GM18519 (cell line): ENCODE results near the gene HRCT1.
"Not testable (repeated sequence)": the region's sequence is repeated elsewhere in the genome, so short reads cannot be mapped to it uniquely, and the experiment has no call there.

Source experiments
- ATAC-seq: cut with Tn5 transposase; IDR thresholded peaks from one replicate; pipeline ENCODE4 v1.9.1; 2021; ENCODE audit warnings: mild to moderate bottlenecking, moderate library complexity; ENCODE audit not compliant: unreplicated experiment, low FRiP score

The HRCT1 gene

DNA sequence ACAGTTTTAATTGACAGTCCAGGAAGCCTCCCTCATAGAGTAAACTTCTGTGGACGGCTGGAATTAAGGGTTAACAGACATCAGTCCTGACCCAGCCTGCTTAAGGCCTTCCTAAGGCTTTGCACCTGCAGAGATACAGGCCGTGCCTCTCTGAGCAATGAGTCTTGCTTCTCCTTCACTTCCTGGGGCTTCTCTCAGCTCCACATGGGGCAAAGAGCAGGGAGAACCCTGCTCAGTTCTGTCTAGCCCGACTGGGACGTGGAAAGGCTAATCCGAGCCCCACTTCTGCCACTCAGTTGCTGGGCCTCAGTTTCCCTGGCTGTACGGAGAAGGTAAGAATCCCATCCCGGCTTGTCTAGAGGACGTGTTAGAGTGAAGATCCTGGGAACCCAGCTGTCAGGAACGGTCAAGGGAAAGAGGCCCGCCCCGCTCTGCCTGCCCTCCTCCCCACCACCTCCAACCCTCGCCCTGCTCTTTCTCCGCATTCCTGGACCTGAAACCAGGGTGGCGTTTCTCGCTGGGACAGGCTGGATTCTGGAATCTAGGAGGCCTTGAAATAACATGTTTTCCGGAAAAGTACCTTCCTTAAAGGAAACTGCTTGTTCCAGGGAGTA lies 9.8 kb downstream of the HRCT1 start:
- ATAC-seq: no peak

DNA sequence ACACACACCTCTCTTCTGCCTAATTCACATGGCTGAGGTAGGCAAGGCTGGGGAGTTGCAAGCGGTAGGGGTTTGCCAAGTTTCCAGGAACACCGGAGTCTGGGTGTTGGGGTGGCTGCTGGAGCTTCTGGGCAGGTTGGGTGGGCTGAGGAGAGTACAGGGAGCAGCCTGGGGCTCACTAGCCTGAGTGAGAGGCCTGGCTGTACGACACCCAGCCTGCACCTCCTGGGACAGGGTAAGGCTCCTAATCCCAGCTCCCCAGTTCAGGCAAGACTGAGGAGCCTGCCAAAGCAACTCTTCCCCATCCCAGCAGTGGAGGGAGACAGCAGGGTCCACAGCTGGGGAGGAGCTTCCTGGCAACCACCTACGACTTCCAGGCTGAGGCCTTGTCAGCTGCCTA lies 11.3 kb downstream of the HRCT1 start:
- no peak for ATAC-seq

DNA sequence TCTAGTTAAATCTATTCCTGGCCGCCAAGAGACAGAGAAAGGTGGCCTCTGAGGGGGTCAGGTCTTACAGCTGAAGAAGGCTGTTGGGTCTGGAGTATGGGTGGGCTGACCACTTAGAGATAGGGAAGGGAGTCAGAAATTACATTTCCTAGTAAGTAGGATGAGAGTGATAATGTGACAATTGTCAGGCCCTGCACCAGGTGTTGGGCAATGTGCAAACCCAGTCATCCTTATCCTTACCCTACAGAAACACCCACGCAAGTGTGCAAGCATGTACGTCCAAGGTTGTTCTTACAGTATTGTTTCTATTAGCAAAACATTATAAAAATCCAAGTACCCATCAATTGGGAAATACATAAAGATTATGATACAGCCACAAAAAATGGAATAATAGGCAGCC lies 12.8 kb downstream of the HRCT1 start:
- no peak for ATAC-seq

DNA sequence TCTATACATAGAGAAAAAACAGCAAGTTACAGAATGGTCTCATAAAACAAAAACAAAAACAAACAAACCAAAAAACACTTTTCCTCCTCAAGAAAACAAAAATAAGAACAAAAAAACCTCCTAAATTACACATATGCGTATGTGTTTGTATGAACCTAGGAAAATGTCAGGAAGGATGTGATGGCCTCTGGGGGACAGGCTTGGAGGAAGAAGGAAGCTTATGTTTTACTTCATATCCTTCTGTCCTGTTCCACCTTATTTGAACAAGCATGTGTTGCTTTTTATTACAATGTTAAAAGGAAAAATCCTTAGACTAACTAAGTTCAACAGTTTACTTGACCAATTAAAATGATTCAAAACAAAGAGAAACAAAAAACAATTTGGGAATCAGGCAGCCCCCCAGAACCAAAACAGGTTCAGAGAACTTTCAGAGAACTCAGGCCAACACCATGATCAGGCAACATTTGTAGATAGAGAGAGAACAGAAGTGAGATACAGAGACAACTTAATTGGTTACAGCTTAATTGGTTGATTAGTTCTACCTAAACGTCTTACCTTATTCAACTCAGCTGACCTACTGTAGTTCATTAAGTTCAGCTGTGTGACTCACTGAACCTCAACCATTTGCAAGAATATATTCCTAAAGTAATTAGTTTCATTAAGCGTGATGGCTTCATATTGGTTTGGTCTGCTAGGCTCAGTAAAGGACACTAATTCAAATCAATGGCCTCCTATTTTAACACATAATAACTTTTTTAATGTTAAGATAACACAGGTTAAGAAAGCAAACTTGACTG lies 13.4 kb downstream of the HRCT1 start:
- no peak for ATAC-seq

DNA sequence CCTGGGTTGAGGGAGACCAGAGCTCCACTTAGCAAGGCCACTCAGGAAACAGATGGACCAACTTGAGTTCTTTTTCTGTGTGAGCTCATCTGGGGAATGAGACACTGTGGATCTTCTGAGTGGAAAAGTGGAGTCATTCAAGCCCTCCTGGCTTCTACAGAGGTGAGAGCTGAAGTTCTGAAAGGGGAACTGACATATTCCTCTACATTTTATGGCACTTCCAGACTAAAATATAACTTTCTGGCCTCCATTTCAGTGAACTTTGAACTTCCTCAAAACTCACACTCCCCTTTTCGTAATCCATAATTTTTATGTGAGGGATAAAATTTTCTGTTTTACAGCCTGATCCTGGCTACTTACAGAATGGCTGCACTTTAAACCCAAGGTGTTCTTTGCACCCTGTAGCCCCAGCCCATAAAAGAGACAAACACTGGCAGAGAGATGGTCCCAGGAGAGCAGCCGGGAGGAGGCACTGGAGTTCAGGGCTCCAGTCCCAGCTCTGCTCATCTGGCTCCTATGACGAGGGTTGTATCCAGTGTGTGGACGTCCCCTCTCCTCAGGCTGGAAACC lies 14.1 kb downstream of the HRCT1 start:
- ATAC-seq: no peak

DNA sequence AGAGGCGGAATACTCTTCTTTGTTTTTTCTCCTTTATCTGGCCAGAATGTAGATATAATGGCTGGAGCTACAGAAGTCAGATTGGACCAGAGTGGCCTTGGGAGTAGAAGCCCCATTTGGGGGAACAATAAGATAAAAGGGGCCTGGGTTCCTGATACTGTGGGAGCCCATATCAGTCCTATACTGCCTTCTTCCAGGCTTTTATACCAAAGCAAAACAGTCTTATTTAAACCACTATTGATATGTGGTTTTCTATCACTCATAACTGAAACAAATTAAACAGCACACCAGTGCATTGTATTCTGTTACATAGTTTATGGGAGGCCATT lies 17.6 kb downstream of the HRCT1 start:
- no peak for ATAC-seq

DNA sequence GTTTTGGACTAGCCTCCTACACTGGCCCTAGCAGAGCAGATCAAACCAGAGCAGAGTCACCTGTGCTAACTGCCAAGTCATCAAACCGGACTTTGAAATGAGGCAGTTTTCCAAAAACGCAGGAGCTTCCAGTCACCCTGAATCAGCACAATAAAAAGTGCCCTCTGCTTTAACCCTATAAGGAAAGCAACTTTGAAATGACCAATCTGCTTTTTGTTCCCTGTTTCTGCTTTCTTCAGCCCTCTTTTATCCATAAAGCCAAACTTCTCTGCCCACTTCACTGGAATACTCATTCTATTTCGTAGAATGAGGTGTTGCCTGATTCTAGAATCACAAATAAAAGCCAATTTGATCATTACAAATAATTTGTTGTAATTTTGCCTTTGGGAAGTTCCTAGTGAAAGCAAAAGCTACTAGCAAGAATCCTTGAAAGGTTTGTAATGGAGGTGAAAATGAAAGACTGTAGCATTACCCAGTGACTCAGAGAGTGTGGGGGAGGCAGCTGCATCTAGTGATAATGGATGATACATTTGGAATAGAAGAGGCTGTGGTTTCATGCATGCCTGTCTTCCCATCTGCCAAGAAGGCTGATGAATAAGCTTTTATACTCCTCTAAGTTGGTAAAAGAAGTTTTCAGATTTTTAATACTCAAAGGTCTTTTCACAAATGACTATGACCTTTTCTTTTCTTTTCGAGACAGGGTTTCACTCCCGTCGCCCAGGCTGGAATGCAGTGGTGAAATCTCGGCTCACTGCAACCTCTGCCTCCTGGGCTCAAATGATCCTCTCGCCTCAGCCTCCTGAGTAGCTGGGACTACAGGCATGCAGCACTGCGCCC lies 18.1 kb downstream of the HRCT1 start:
- ATAC-seq: no peak

DNA sequence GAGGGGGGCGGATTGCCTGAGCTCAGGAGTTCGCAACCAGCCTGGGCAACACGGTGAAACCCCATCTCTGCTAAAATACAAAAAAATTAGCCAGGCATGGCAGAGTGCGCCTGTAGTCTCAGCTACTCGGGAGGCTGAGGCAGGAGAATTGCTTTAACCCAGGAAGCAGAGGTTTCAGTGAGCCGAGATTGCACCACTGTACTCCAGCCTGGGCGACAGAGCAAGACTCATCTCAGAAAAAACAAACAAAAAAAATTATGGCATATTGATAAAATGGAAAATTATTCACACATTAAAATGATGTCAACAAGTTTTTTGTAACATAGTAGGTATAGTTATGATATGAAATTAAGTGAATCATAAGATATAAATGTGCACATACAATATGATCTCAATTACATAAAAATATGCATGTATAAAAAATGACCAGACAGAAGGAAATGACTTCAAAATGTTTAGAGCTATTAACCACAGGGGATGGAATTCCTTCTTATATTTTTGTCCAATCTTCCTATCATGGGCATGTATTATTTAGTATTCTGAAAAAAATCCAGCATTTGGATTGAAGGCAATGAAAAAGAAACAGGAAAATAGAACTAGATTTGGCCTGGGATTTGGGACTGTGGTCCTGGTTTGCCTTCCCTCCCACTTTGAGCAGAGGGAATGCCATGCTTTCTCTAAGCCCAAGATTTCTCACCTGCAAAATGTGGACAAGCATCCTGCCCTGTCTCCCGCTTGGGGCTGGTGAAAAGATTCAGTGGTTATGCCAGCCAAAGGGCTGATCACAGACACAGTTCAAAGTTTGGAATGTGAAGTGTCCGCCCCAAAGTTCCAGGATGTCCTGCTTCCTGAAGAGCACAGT lies 22.8 kb downstream of the HRCT1 start:
- no peak for ATAC-seq

DNA sequence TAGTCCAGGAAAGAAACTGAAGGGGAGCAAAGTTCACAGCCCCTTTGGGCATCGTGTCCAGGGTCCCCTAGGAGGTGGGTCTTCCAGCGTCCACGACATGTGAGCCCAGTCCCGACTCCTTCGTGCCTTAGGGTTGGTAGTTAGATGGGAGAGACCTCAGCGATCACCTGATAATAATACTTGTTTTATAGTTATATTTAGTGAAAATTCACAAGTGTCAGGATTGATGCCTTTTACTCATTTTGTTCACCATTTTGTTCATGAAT lies 23.4 kb downstream of the HRCT1 start:
- no peak for ATAC-seq

DNA sequence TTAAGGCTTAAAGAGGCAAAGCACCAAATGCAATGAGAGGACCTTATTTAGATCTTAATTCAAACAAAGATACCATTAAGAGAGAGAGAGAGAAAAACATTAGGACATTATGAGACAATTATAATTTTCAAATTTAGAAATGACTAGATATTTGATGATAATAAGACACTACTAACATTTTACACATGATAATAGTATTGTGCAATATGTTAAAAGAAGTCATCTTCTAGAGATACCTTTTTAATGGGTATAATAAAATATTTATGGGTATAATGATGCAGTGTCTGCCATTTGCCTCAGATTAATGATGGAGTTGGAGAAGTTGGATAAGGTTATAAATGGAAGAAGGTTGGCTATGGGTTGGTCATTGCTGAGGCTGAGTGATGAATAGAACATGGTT lies 24.5 kb downstream of the HRCT1 start:
- ATAC-seq: no peak

DNA sequence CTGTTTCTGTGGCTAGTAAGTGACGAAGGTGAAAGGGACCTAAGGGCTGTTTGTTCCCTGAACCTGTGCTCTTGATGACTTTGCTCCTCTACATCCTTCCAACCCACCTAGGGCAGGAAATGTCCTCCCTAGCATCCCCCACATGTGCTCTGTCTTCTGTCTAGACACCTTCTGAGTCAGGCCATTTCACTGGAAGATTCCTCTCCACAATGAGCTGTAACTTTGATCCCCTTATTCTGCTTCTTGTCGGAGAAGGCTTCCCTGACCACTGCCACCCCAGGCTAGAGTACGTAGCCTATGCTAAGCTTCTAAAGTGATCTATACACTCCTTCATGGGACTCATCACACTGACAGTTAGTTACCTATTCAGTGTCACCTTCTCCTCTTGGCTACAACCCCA lies 25.0 kb downstream of the HRCT1 start:
- ATAC-seq: no peak

DNA sequence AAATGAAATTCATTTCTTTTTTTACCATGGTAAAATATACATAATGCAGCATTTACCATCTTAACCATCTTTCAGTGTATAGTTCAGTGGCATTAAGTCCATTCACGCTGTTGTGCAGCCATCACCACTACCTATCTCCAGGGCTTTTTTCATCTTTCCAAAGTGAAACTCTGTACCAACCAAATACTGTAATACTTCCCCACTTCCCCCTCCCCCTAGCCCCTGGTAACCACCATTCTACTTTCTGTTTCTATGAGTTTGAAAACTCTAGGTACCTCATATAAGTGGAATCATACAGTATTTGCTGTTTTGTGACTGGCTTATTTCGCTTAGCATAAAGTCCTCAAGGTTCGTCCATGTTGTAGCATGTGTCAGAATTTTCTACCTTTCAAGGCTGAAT lies 26.7 kb downstream of the HRCT1 start:
- no peak for ATAC-seq

DNA sequence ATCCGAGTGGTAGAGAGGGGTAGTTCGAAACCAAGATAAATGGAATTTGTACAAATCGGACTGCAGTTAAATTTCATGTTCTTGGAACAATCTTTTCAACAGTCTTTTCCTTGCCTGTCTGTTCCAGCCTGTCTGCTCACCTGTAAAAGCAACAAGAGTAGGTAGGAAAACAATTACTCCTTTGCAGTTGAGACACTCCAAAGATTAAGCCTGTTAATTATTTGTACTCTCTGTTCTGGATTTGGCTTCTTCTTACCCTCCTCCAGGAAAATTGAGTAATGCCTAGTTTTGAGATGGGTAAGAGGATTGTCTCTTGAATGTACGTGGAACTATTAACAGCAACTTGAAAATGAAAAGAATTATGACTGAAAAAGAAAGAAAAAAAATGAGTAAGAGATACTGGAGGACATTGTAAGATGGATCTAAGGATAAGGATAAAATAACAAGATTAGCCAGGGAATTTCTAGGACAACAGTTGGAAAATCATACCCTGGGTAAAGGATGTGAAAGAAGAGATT lies 27.6 kb downstream of the HRCT1 start:
- ATAC-seq: no peak

DNA sequence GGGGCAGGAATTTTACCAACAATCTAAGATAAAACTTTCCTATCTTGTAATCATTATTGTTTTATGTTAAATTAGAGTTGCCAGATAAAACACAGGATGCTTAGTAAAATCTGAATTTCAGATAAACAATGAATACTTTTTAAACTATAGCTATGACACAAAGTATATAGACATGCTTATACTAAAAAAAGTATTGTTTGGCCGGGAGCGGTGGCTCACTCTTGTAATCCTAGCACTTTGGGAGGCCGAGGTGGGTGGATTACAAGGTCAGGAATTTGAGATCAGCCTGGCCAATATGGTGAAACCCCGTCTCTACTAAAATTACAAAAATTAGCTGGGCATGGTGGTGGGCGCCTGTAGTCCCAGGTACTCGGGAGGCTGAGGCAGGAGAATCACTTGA lies 28.1 kb downstream of the HRCT1 start:
- ATAC-seq: not testable (repeated sequence)

DNA sequence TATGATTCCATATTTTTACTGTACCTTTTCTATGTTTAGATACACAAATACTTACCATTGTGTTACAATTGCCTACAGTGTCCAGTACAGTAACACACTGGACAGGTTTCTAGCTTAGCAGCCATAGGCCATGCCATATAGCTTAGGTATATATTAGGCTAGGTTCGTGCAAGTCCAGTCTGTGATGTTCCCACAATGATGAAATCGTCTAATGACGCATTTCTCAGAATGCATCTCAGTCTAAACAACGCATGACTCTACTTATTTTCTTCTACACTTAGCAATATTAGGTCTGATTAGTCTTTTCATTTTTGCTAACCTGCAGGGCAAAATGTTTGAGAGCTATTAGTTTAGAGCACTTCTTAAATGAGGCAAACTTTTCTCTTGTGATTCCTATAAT lies 29.3 kb downstream of the HRCT1 start:
- no peak for ATAC-seq

DNA sequence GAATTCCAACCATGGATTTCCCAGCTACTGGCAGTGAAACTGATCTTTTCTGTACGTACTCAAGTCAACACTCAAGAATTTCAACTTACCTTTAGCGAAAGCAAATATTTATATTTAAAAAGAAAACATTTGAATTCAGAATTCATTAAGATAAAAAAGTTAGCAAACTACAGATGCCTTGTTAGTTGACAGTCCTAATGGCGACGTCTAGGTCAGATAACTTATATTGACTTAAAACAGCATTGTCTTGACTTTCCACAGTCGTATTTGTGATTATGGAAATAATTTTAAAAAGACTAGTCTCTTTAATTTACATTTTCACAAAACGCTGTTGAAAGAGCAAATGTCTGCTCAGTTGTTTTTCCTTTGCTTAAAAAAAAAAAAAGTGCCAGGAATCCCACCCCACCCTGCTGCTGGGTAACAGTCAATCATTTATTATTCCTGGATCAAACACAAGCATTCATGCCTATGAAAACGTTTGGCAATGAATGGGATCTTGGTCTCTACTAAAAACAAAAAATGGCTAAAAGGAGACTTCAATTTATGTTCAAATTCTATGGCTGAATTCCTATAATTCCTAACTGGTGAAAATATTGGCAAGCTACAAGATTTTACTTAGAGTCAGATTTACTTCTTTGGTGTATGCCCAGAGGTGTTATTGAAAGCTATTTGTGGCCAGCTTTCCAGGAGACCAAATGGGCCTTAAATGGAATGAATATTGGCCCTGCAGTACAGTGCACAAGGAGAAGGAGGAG lies 29.9 kb downstream of the HRCT1 start:
- ATAC-seq: no peak

DNA sequence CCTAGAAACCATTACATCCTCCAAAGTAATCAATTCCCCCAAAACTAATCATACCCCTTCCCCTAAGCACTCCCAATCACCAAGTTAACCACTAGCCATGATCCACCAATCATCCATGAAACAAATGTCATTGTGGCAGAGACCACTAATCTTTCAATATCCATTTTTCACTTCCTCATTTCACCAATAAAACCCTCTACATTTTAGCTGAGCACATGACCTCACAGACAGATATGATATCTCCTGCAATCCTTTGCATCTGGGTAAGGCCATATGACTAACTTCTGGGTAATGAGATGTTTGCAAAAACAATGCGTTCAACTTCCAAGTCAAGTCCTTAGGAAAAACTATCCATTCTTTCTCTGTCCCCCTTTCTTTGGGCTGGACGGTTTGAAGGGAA lies 31.2 kb downstream of the HRCT1 start:
- ATAC-seq: no peak

DNA sequence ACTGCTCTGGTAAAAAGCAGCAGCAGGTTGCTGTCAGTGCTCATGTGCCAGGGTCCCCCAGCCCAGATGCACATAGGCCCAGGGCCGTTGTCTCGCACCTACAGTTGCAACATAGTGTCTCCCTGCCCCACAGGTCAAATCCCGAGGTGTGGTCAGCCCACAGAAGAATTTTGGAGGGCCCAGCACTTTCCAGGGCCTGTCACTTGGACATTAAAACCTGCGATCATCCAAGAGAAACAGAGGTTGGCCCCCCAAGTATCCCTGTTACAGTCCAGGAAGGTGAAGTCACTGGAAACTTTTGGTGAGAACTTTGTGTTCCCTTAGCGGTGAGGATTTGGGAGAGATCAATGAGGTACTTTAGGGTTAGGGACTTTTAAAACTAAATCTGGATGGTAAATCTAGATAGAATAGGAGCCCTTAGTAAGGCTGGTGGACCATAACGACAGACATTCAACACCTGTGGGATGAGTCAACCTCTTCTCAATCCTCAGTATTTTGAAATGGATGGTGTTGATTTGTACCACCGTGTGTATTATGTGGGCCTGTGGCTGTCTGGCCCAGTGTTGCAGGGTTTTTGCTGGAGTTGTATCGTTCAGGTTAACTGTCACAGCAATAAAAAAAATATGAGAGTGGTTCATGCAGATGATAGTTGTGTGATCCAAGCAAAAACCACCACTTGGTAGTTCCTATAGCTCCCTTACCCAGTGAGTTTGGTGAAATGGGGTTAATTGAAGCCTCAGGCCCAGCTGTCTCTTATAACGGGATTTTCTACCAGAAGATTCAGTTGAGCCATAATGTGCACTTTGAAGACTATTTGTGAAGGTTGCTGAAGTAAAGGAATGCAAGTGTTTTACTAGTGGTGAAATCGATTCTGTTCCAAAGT lies 32.7 kb downstream of the HRCT1 start:
- no peak for ATAC-seq
